ENCODE measurements around the gene FUZ. TPM values are rescaled to one million over a fixed set of nuclear protein-coding genes. Genes with fewer than 3 reads are reported as not detected.

The FUZ gene
- total and polyA plus RNA-seq, 2 donors (not counting 1 experiment from before 2014, with no cell fraction given): 30.2 to 31.5 TPM

DNA sequence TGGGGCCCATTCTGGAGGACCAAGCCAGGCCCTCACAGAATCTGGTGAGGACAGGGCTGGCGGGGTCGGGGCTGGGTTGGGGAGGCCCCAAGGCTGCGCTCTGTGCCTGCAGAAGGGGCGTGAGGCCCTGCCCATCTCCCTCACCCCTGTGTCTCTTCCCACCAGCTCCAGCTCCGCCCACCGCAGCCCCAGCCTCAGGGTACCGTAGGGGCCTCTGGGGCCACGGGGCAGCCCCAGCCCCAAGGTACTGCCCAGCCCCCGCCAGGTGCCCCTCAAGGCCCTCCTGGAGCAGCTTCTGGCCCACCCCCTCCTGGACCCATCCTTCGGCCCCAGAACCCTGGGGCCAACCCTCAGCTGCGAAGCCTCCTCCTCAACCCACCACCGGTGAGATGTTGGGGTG is 22.5 kb upstream of the FUZ start:
- H3K27me3 Mint-ChIP-seq: no peaks in the 10 kb centered on the region
- DNase-seq: no peak
- Histone ChIP-seq H2AFZ (ENCODE audit: insufficient read depth, low read depth, low read length, poor library complexity, severe bottlenecking) (no peak overlapping the region), H3K27ac (ENCODE audit: low read length in 2 of 2) (no peak overlapping the region), H3K4me1 (ENCODE audit: control insufficient read depth in 2 of 2, insufficient read depth in 2 of 2, low read length in 2 of 2) (no peaks in the 10 kb centered on the region), H4K20me1 (ENCODE audit: control insufficient read depth, insufficient read depth, low read length, poor library complexity, severe bottlenecking) (peaks cover 10% of the 10 kb centered on the region), H3K79me2 (ENCODE audit: control insufficient read depth, insufficient read depth, low read length) (peaks cover 9% of the 10 kb centered on the region), H3K9ac (ENCODE audit: low read length) (no peak overlapping the region), H3K36me3 (replicated peaks in 1 of 2; ENCODE audit: control extremely low read depth in 1 of 2, control insufficient read depth in 1 of 2, extremely low read depth in 1 of 2, insufficient read depth in 2 of 2, low read length in 1 of 2) (peaks cover 0 to 87% of the 10 kb centered on the region in 2 experiments), H3K4me2 (replicated peaks; ENCODE audit: low read depth, low read length, poor library complexity, severe bottlenecking) (no peak overlapping the region), H3K4me3 (ENCODE audit: control extremely low read depth in 1 of 5, extremely low read depth in 1 of 5, insufficient read depth in 1 of 5, low read depth in 2 of 5, low read length in 4 of 5) (no peak overlapping the region), H3K27me3 (replicated peaks in 1 of 4; ENCODE audit: control extremely low read depth in 1 of 4, control insufficient read depth in 3 of 4, insufficient read depth in 4 of 4, low read length in 3 of 4) (no peaks in the 10 kb centered on the region), H3K9me3 (ENCODE audit: control extremely low read depth in 1 of 3, control insufficient read depth in 2 of 3, insufficient read depth in 1 of 3, low read length in 2 of 3) (no peaks in the 10 kb centered on the region)
- no peaks in the 10 kb centered on the region for H3K9me3 Mint-ChIP-seq (ENCODE audit: insufficient read depth)
- intact Hi-C loops (cut with micrococcal nuclease): no loop called here
- H3K27ac Mint-ChIP-seq: no peak overlapping the region
- POLR2A ChIA-PET: no interaction called here
- CTCF ChIA-PET: interaction anchor here (0.8 kb wide), 1 partner anchor 761 kb away, joined by 3 read pairs; no protein-coding TSS in a partner anchor
- H3K4me1 Mint-ChIP-seq: no peaks in the 10 kb centered on the region
- 98% methylated on average over 5 of the region's 12 CpGs for WGBS (ENCODE audit: insufficient coverage)
- H3K4me3 Mint-ChIP-seq: no peak overlapping the region
- no peak for TF ChIP-seq EZH2 (IDR thresholded peaks at IDR 0.05; ENCODE audit: borderline replicate concordance, insufficient read depth, low read depth, low read length, poor library complexity, severe bottlenecking)
- TF ChIP-seq, protein P1, sequence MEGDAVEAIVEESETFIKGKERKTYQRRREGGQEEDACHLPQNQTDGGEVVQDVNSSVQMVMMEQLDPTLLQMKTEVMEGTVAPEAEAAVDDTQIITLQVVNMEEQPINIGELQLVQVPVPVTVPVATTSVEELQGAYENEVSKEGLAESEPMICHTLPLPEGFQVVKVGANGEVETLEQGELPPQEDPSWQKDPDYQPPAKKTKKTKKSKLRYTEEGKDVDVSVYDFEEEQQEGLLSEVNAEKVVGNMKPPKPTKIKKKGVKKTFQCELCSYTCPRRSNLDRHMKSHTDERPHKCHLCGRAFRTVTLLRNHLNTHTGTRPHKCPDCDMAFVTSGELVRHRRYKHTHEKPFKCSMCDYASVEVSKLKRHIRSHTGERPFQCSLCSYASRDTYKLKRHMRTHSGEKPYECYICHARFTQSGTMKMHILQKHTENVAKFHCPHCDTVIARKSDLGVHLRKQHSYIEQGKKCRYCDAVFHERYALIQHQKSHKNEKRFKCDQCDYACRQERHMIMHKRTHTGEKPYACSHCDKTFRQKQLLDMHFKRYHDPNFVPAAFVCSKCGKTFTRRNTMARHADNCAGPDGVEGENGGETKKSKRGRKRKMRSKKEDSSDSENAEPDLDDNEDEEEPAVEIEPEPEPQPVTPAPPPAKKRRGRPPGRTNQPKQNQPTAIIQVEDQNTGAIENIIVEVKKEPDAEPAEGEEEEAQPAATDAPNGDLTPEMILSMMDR (IDR thresholded peaks at IDR 0.05): no peak
- no peak for ATAC-seq (ENCODE audit: low read depth)

DNA sequence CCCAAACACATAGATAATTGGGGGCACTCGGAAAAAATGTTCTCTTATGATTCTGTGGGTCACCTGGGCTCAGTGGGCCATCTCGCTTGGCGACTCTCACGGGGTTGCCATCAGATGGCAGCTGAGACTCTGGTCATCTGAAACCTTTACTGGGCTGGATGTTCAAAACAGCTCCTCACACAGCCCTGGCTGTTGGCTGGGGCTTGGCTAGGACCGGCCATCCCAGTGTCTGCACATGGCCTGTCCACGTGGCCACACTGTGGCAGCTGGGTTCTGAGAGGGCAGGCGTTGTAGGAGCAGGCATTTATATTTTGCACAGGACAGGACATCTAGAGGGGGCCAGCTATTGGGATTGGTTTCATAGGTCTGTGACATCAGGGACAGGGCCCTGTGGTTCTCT is 20.5 kb upstream of the FUZ start:
- peaks cover 30% of the 10 kb centered on the region for H4K20me1 ChIP-seq (ENCODE audit: control insufficient read depth, insufficient read depth, low read length, poor library complexity, severe bottlenecking)
- no peaks in the 10 kb centered on the region for H3K27me3 ChIP-seq (replicated peaks in 1 of 4; ENCODE audit: control extremely low read depth in 1 of 4, control insufficient read depth in 3 of 4, insufficient read depth in 4 of 4, low read length in 3 of 4)
- H3K9ac ChIP-seq (ENCODE audit: low read length): no peak overlapping the region
- H3K4me1 ChIP-seq (ENCODE audit: control insufficient read depth in 2 of 2, insufficient read depth in 2 of 2, low read length in 2 of 2): no peaks in the 10 kb centered on the region
- ATAC-seq (ENCODE audit: low read depth) (no peak), DNase-seq (no peak)
- H3K4me2 ChIP-seq (replicated peaks; ENCODE audit: low read depth, low read length, poor library complexity, severe bottlenecking): no peak overlapping the region
- Mint-ChIP-seq H3K27me3 (no peaks in the 10 kb centered on the region), H3K4me3 (no peak overlapping the region), H3K27ac (no peak overlapping the region), H3K9me3 (ENCODE audit: insufficient read depth) (no peaks in the 10 kb centered on the region), H3K4me1 (no peaks in the 10 kb centered on the region)
- no peaks in the 10 kb centered on the region for H3K9me3 ChIP-seq (ENCODE audit: control extremely low read depth in 1 of 3, control insufficient read depth in 2 of 3, insufficient read depth in 1 of 3, low read length in 2 of 3)
- CTCF ChIA-PET: no interaction called here
- H3K27ac ChIP-seq (ENCODE audit: low read length in 2 of 2): no peak overlapping the region
- H3K36me3 ChIP-seq (replicated peaks in 1 of 2; ENCODE audit: control extremely low read depth in 1 of 2, control insufficient read depth in 1 of 2, extremely low read depth in 1 of 2, insufficient read depth in 2 of 2, low read length in 1 of 2): peaks cover 0 to 94% of the 10 kb centered on the region in 2 experiments
- intact Hi-C loops (cut with micrococcal nuclease): no loop called here
- 94% methylated on average over 7 of the region's 7 CpGs for WGBS (ENCODE audit: insufficient coverage)
- POLR2A ChIA-PET: interaction anchor here (0.6 to 1.0 kb wide), 2 partner anchors 10 kb away, joined by 3 to 4 read pairs; no protein-coding TSS in a partner anchor
- H3K79me2 ChIP-seq (ENCODE audit: control insufficient read depth, insufficient read depth, low read length): peaks cover 22% of the 10 kb centered on the region
- no peak overlapping the region for H3K4me3 ChIP-seq (ENCODE audit: control extremely low read depth in 1 of 5, extremely low read depth in 1 of 5, insufficient read depth in 1 of 5, low read depth in 2 of 5, low read length in 4 of 5)
- H2AFZ ChIP-seq (ENCODE audit: insufficient read depth, low read depth, low read length, poor library complexity, severe bottlenecking): no peak overlapping the region
- TF ChIP-seq, protein P1 (IDR thresholded peaks at IDR 0.05): no peak
- no peak for TF ChIP-seq EZH2 (IDR thresholded peaks at IDR 0.05; ENCODE audit: borderline replicate concordance, insufficient read depth, low read depth, low read length, poor library complexity, severe bottlenecking)
